ENCODE results near the gene MYH11. TPM values are rescaled to one million over a fixed set of nuclear protein-coding genes. Genes with fewer than 3 reads are reported as not detected.

MYH11 gene
- total RNA-seq: 10 to 100 TPM in 3 of 4 donors, 1 to 10 TPM in 1; 5.6 to 57.7 (median 20.4) TPM

DNA sequence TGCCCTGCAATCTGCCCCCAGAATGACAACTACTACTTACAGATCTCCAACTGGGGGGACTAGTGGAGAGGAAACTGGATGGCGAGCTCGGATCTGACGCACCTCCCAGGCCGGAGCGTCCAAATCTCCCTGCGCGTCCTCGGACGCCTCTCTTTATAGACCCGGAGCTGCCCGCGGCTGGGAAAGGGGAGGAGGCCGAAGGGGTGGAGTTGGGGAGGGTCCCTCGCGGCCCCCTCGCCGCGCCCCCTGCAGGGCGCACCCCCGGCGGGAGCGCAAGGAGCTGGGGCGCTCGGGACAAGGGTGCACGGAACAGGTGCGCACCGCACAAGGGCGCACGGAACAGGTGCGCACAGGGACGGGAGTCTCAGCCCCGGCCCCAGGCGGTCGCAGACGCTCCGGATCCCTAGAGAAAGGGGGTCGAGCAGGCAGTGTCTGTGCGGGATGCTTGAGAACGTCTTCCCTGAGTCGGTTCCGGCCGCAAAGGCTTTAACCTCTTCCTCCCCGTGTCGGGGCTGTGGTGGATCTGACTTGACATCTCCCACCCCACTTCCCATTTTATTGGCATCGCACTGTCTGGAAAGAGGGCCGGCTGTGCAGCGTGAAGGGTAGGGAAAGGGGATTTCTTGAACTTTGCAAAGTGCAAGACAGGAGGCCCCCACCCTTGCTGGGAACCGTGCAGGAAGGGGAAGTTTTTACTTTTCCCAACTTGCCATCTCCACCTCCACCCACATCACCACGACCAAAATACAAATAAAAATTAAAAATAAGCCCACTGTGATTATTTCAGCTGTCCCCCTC is at the start of gene MYH11:
TSS of gene MYH11 (minus strand) at position 128 of the 798 bp plus-strand sequence. CDS start 18,776 bp downstream, outside the sequence.
- DNase-seq (no peak), ATAC-seq (no peak)
- H3K27me3 ChIP-seq: peaks cover 14 to 22% (median 17%) of the 10 kb centered on the region in 3 donors
- no peaks in the 10 kb centered on the region for H3K36me3 ChIP-seq
- intact Hi-C loops (cut with DNase I; ENCODE audit: low total_unique reads): no loop called here
- TF ChIP-seq, protein P1, sequence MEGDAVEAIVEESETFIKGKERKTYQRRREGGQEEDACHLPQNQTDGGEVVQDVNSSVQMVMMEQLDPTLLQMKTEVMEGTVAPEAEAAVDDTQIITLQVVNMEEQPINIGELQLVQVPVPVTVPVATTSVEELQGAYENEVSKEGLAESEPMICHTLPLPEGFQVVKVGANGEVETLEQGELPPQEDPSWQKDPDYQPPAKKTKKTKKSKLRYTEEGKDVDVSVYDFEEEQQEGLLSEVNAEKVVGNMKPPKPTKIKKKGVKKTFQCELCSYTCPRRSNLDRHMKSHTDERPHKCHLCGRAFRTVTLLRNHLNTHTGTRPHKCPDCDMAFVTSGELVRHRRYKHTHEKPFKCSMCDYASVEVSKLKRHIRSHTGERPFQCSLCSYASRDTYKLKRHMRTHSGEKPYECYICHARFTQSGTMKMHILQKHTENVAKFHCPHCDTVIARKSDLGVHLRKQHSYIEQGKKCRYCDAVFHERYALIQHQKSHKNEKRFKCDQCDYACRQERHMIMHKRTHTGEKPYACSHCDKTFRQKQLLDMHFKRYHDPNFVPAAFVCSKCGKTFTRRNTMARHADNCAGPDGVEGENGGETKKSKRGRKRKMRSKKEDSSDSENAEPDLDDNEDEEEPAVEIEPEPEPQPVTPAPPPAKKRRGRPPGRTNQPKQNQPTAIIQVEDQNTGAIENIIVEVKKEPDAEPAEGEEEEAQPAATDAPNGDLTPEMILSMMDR (IDR thresholded peaks at IDR 0.05 in 4 of 5, conservative IDR thresholded peaks at IDR 0.05 in 1 of 5): no peak
- no peak for TF ChIP-seq POLR2A (IDR thresholded peaks at IDR 0.05)
- H3K4me3 ChIP-seq: peak within 1 kb of the TSS; percentile 39 to 54 (median 50)
- in situ Hi-C loops (cut with MboI; ENCODE audit: low sequenced_read_pairs in 4 of 4): no loop called here
- H3K9me3 ChIP-seq: no peaks in the 10 kb centered on the region
- H3K27ac ChIP-seq: peak within 1 kb of the TSS in 2 of 4 donors; percentile 9 to 57
- peaks cover 15 to 20% of the 10 kb centered on the region in 2 donors for H3K4me1 ChIP-seq

- H3K4me1 ChIP-seq: no peaks in the 10 kb centered on the region
- in situ Hi-C loops (cut with MboI; ENCODE audit: low sequenced_read_pairs in 4 of 4) (no loop called here), intact Hi-C loops (cut with DNase I; ENCODE audit: low total_unique reads) (no loop called here)
- TF ChIP-seq POLR2A (IDR thresholded peaks at IDR 0.05): no peak
- TF ChIP-seq, protein P1 (IDR thresholded peaks at IDR 0.05 in 4 of 5, conservative IDR thresholded peaks at IDR 0.05 in 1 of 5): no peak
- H3K27ac ChIP-seq: no peak overlapping the region
- H3K36me3 ChIP-seq: no peaks in the 10 kb centered on the region
- no peak for ATAC-seq
- no peaks in the 10 kb centered on the region for H3K27me3 ChIP-seq
- DNase-seq: no peak
- H3K4me3 ChIP-seq: no peak overlapping the region
- H3K9me3 ChIP-seq: no peaks in the 10 kb centered on the region
These were observed 49.6 kb upstream of the MYH11 start for GRCh38 chr16:15906439-15906838.

- no peak for DNase-seq
- no peak for ATAC-seq
- no peaks in the 10 kb centered on the region for H3K4me1 ChIP-seq
- no peaks in the 10 kb centered on the region for H3K9me3 ChIP-seq
- intact Hi-C loops (cut with DNase I; ENCODE audit: low total_unique reads): no loop called here
- H3K36me3 ChIP-seq: no peaks in the 10 kb centered on the region
- H3K4me3 ChIP-seq: no peak overlapping the region
- in situ Hi-C loops (cut with MboI; ENCODE audit: low sequenced_read_pairs in 4 of 4): no loop called here
- TF ChIP-seq, protein P1 (IDR thresholded peaks at IDR 0.05 in 4 of 5, conservative IDR thresholded peaks at IDR 0.05 in 1 of 5): no peak
- no peak for TF ChIP-seq POLR2A (IDR thresholded peaks at IDR 0.05)
- H3K27ac ChIP-seq: no peak overlapping the region
- H3K27me3 ChIP-seq: no peaks in the 10 kb centered on the region
These were observed 47.1 kb upstream of the MYH11 start for GRCh38 chr16:15903960-15904359.

DNA sequence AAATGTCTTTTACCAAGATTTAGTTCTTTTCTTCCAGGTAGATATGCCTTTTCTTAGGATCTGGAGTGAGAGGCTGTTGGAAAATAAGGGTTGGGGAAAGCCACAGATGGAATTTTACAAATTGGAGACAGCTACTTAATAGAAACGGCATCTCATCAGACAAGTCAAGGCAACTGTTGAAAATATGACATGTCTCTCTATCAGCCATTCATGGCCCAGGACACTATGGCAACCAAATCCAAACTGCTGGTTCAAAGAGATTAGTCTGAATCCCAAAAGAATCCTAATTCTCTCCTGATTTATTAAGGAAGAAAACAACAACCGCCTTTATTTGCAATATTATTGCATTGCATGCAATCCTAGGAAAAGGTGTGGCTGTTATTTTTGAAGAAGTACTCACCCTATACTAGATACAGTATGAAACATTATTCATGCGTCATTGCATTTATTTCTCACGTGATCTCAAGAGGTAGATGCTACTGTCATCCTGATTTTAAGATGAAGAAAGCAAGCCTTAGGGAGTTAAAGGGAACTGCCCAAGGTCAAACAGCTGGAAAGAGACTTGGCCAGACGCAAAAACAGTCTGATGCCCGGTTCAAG is 44.2 kb upstream of the MYH11 start:
- Histone ChIP-seq H3K9me3 (no peaks in the 10 kb centered on the region), H3K4me3 (no peak overlapping the region), H3K36me3 (no peaks in the 10 kb centered on the region), H3K4me1 (no peaks in the 10 kb centered on the region), H3K27ac (no peak overlapping the region), H3K27me3 (no peaks in the 10 kb centered on the region)
- no peak for ATAC-seq
- TF ChIP-seq, protein P1 (IDR thresholded peaks at IDR 0.05 in 4 of 5, conservative IDR thresholded peaks at IDR 0.05 in 1 of 5): no peak
- intact Hi-C loops (cut with DNase I; ENCODE audit: low total_unique reads) (no loop called here), in situ Hi-C loops (cut with MboI; ENCODE audit: low sequenced_read_pairs in 4 of 4) (no loop called here)
- DNase-seq: no peak

All from gastrocnemius medialis (tissue), 4 donors.